NOMO-1 treated with DMSO at 0.1 percent for 48 hours (cell line): Measurements from ENCODE around the gene ADRA2C.

Experiments
- DNase-seq: peaks from one replicate; lab custom pipeline; 2025; ENCODE audit not compliant: unreplicated experiment; lab: John Stamatoyannopoulos, UW

ADRA2C gene

DNA sequence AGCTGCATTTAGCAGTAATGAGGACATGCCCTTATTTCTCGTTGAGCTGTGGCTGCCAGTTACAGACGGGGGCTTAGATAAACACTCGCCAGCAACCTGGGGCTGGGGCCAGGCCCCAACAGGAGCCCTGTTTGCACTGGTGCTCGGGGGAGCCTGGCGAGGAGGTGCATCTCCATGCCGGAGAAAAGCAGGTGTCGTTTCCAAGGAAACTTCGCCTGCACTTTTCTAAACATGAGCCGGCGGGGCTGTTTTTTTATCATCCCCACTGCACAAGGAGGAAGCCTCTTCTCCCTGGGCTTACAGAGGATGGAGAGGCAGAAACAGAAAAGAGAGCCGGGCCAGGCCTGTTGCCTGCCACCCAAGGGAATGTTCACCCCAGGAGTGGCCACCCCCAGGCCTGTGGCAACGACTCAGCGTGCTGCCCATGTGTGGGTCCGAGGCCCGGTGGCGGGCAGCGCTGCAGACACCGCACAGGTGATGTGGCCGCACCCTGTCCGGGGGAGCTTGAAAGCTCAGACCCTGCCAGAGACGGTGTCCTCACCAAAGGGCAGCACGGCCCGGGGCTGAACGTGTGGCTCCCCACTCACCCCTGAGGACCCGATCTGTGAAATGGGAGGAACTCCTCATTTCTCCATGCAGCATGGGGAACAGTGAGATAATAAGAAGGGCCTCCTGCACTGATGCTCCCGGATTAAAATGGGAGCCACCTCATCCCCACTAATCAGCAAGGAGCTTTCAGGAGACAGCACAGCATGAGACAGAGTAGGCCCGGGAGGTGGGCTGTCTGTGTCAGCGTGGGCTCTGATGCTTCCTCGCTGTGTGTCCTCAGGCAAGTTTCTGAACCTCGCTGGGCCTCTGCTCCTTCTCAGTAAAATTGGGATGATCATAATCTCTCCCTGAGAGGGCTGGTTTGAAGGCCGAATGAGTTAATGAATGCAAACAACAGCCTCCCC lies 33.8 kb upstream of the ADRA2C start:
- no peak for DNase-seq

DNA sequence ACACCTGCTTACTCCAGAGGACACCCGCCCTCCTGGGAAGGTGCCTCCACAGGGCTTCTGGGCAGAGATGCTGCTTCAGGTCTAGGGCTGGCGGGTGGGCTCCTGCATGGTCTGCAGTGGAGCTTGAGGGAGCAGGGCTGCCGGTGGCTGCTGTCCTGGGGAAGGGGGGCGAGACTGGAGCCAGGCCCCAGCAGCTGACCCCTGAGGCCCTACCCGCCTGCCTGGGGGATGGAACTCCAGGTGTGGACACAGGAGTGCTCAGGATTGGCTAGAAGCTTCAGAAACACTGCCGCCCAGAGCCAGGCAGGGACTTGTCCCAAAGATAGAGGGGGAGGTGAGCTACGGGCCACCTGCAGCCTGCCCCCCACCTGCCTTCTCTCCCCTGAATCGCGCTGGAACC lies 33.0 kb upstream of the ADRA2C start:
- DNase-seq, result no peak

DNA sequence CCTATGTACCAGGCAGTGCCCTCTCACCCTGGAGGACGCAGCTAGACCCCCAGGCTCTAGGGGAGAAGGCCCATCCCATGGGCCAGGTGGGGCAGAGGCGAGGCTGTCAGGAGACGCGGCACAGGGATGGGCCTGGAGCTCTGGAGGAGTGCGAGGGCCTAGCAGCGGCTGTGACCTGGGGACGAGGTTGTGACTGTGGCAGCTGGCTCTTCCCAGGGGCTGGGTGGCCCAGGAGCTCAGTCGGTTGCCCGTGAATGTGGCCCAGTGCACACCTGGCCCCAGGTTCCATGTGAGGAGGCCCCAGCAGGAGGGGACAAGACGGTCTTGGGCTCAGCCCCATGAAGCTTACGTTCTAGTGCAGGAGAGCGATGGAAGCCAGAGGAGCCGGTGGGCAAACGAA lies 31.0 kb upstream of the ADRA2C start:
- no peak for DNase-seq

DNA sequence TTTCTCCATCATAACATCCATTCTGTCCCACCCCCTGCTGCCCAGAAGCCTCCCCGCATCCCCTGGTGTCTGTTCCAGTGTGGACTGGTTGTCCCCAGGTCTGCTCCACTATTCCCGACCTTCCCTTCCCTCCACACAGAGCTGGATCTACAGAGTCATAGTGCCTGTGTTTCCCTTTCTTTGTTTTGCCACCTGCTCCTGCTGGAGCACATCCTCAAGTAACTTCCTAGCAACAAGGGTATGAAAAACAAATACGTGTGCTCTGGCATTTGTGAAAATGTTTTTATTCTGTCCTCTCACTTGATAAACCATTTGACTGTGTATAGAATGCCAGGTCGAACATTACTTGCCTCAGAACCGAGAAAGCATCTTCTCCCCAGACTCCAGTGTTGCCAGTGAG lies 29.9 kb upstream of the ADRA2C start:
- no peak for DNase-seq

DNA sequence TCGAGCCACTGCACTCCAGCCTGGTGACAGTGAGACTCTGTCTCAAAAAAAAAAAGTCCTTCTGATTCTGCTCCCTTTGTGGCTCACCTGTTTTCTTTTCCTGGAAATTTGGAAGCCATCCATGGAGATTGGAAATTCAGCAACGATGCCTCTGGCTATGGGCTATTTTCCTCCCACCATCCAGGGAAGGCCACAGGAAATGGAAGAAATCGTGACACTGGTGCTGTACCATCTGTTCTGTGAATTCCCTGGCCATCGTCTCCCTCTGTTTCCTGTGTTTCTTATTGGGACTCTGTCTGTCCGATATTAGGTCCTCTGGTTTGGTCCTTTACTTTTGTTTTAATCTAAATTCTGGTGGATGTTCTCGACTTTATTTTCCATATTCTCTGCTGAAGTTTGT lies 29.4 kb upstream of the ADRA2C start:
- no peak for DNase-seq

DNA sequence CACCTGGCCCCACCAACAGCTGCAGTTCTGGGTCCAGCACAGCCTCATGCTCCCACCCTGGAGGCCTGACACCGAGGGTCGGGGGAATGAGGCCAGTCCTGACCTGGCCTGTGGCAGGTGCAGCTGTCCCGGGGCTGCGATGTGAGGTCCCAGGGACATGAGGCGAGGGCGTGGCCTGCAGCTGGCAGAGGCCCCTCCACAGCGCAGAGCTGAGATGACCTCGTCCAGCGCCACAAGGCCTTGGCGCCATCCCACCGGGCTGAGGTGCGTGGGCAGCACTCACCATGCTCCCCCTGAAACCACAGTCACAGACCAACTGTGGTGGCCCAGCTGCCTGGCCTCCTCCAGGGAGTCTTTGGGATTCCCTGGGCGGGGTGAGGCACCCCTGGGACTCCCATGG lies 26.6 kb upstream of the ADRA2C start:
- no peak for DNase-seq

DNA sequence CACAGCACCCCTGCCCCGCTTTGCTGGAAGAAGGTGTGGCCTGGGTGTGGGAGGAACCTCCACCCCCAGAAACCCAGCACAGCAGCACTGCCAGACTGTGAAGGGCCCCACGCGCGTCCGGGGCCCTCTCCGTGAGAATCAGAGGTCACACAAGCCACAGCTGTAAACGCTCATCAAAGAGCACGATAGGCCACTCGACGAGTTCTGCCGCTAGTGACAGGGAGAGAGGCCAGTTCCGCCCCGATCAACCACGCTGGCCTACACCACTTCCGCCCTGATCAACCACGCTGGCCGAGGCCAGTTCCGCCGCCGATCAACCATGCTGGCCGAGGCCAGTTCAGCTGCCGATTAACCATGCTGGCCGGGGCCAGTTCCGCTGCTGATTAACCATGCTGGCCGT lies 25.9 kb upstream of the ADRA2C start:
- no peak for DNase-seq

DNA sequence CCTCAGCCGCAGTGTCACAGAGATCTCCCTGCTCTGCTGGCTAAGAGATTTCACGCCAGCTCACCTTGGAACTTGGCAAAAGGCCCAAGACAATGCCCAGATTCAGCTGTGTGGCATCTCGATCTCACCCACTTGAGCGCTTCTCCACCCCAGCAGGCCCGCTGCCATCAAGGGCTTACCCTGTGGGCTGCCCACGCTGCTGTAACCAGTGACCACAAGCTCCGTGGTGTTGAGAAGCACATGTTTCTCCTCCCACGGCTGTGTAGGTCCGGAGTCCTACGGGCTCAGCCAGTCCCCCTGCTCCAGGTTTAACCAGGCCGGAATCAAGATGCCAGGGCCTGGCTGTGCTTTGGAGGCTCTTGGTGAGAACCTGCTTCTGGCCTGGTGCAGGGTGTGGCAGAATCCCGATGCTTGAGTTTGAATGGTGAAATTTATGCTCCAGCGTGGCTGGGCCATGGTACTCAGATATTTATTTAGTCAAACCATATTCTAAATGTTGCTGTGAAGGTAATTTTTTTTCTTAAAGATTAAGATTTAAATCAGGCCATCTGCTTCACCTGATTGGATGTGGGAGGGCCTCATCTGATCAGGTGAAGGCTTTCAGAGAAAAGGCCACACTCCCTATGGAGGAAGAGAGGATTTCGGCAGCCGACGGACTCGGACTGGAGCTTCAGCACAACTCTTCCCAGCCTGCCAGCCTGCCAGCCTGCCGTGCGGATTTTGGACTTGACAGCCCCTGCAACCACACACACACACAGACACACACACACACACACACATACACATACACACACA lies 24.8 kb upstream of the ADRA2C start:
- DNase-seq, result no peak

DNA sequence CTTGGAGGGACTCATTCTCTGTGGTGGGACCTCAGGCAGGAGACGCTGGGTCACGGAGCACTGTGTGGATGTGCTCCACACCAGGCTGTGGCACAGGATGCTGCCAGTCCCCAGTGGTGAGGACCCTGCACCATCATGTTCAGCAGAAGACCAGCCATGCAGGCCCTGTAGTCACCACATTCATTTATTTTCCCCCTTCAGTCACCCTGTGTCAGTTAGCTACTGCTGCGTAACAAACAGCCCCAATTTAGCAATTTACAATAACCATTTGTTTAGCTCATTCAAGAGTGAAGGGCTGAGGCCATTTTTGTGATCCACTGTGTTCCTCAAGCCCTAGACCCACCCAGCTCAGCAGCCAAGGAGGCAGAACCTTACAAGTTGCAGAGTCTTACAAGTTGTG lies 23.6 kb upstream of the ADRA2C start:
- no peak for DNase-seq

DNA sequence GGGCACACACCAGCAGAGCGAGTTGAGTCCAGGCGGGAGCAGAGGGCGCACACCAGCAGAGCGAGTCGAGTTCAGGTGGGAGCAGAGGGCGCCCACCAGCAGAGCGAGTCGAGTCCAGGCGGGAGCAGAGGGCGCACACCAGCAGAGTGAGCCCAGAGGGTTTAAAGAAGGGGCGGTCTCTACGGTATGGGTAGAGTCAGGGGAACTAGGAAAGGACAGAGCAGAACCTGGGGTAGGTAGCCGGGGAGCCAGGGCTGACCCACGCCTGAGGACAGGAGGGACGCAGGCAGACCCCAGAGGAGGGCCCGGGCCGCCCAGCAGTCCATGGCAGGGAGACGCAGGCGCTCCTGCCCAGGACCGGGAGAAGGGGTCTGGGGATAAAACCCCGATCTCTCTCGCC lies 22.0 kb upstream of the ADRA2C start:
- DNase-seq, result no peak

DNA sequence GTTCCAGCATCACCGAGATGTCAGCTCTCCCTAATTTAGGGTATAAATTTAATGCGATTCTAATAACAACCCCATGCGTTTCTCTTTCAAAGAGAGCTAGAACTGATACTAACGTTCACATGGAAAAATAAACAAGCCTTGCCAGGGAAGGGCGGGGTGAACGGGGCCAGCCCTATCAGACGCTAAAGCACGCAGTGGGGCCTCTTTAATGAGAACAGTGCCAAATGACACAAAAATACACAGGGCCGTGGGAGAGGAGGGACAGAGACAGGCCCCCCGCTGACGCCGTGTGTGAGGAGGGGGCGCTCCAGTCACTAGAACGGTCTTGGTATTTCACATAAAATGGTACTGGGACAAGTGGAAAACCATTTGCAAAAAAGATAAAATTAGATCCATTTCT lies 21.3 kb upstream of the ADRA2C start:
- DNase-seq, result no peak

DNA sequence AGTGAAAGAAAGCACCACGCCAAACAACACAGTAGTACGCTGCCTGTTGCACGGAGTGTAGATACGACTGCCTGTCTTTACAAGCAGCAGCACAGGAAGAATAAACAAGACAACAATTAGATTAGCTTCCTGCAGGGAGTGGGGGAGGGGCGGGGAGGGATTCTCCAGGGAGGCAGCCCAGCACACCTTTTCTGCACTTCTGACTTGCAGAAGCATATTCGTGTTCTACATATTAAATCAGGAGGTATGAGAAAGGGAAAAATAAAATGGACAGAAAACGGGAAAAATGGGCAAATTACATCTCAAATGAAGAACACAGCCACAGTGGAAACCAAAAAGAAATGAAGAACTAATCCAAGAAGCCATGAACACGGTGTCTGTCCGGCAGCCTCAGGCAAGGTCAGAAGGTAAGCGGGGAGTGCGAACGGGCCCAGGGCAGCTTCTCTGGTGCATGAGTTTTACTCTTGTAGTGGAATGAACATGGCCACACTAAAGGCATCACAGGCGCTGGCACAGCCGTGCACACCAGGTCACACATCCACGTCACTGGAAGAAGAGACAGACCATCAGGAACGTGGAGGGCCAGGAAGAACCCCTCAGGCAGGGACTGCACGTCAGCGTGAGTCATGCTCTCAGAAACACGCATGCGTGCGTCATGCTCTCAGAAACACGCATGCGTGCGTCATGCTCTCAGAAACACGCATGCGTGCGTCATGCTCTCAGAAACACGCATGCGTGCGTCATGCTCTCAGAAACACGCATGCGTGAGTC lies 20.1 kb upstream of the ADRA2C start:
- no peak for DNase-seq

DNA sequence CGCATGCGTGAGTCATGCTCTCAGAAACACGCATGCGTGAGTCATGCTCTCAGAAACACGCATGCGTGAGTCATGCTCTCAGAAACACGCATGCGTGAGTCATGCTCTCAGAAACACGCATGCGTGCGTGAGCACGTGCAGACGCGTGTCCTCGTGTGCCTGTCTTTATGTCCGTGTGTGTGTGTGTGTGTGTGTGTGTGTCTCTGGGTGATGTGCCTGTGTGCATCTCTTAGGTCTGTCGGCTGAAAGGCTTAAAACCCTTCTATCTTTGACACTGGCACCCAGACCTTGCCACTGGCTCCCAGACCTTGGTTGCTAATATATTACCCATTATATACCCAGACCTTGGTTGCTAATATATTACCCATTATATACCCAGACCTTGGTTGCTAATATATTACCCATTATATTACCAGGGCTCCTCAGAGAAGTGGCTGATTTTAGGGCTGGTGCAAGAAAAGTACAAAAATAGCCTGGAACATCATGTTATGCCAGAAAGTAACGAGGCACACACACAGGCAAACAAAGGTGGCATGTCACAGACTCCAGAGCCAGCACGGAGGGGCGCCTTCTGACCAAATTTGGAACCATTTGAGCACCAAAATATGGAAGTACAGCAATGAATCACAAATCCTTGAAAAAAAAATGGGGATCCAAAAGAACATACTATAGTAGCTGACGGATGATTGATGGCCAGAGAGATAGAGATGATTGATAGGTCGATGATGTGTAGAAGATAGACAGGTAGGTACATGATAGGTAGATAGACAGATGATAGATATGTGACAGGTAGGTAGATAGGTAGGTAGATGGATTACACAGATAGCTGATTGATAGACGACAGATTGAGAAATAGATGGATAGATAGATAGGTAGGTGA lies 19.2 kb upstream of the ADRA2C start:
- no peak for DNase-seq

DNA sequence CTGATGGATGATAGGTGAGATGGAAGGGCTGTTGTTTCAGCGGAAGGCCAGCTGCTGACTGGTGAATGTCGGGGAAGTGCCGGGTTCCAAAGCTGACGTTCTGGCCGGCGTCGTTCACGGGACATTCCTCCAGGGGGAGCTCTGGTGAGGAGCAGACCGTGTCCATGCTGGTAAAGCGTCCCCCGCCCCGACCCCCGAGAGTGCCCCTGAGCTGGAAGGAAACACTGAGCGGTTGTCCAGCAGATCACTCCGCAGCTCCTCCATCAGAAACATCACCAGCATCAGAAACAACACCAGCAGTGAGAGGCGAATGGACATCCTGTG lies 18.6 kb upstream of the ADRA2C start:
- DNase-seq, result no peak

DNA sequence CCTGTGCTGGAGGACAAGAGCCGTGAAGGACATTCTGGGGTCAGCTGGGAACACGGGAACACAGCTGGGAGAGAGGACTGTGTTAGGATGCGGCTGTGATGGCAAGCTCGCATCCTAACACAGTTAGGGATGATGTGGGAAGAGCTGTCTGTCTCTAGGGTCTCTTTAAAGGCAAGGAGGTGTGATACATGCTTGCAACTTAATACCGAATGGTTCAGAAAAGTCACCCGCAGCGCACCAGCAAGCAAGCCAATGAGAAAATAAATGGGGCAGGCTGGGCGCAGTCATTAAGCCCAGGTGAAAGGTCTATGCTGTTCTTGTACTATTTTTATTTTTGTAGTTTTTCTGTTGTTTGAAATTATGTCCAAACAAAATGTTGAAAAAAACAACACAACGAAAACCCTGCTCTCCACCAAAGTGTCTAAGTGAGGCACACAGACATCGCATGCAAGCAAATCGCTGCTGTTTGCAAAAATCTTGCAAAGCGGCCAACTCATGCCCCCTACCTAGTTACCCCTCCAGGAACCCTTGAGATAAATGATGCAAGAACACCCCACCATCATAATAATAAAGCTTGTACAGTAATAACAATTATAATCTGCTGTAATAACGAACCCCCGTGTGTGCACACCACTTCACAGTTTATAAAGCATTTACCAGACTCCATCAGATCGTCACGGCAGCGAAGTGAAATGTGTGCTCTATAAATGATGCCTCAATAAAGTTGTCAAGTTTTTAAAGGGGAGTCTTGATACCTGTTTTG lies 17.9 kb upstream of the ADRA2C start:
- DNase-seq, result no peak

DNA sequence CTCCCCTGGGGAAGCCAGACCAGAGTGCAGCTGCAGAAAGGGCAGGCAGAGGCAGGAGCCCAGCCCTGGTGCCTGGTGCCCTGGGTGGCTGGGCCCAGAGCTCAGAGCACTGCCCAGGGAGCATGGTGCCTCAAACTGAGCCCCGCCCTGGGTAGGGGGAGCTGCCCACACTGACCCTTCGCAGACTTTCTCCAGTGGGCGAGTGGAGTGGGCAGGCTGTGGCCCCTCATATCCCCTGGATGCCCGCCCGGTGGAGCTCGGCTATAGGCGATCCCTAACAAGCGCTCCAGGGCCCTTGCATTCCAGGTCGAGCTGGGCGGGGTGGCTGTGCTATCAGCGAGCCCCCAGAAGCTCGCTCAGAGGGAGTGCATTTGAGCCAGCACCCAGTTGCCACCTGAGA lies 17.1 kb upstream of the ADRA2C start:
- DNase-seq, result no peak

DNA sequence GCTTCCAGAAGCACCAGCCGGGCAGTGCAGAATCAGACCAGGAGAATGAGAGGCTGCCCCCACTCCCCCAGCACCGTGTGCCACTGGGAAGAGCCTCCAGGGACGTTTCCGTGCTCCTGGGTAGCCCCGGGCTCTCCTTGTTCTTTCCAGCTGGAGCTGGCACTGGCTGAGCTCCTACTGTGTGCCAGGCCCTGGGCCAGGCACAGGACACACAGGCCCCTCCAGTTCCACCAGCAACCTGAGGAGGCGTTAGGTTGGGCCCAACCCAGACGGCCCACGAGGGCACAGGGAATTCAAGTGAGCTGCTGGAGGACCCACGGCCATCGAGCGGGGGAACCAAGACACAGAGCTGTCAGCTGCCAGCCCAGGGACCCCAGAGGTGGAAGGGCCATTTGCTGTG lies 15.9 kb upstream of the ADRA2C start:
- DNase-seq, result no peak

DNA sequence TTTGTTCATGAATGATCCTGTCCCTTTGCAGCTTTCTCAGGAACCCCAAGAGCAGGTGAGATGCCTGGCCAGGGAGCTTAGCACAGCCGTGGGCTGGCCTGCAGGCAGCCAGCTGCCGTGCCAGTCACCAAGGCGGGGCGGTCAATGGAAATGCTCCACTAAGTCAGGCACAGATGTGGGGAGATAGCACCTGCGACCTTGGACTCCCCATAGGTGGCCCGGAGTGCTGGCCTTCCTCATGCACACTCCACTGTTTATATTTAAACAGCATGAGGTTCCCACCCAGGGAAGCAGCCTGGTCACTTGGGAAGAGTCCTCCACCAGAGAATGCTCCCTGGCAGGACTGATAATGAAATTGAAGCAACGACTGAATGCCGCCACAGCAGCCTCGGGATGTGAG lies 14.2 kb upstream of the ADRA2C start:
- no peak for DNase-seq

DNA sequence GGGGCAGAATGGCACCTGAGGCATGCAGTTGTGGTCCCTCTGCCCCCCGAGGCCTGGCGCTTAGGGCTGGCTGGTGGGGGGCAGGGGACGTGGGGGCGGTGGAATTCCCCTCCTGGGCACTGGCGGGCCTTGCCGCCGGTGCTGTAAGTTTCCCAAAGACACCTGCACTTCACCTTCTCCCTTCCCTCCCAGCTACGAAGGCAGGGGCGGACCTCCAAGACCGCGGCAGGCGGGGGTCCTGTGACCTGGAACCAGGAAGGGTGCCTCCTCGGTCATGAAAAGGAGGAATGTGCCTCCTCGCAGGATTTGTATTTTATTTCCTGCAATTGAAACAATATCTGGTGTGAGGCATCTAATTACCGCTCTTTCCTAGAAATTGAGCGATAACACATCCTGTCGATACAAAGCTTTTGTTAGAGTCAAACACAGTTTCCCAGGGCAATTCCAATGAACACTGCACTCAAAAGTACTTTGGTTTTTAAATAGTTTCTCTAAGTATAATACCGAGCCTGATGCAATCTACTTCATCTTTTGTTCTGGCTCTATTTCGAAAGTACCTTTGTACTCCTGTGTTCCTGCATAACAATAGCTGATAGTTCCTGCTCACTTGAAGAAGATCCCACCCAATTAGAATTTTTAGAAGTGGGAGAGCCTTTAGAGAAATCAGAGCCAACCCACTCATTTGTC lies 12.3 kb upstream of the ADRA2C start:
- DNase-seq, result no peak
